GM12878 (cell line): ENCODE results near the gene OTUD6A. TPM values are rescaled to one million over a fixed set of nuclear protein-coding genes. Genes with fewer than 3 reads are reported as not detected.

Source experiments
- ATAC-seq: fragments of 200-7000 bp; cut with Tn5 transposase; 3 replicates; pipeline ENCODE4 v1.9.1; 2020; ENCODE audit warnings: mild to moderate bottlenecking, moderate library complexity
- BruUV-seq: library from RNA; stranded (reverse); fragments of 400-500 nt; replicated peaks from 2 replicates; lab custom pipeline; 2021; lab: Mats Ljungman, UMichigan
- CTCF ChIA-PET: fragments of 300-600 bp; sonication (Branson Sonifier 250); formaldehyde crosslinking; extraction: SDS; loops from one replicate; lab custom pipeline; 2021; ENCODE audit warnings: inconsistent platforms; lab: Yijun Ruan, JAX
- POLR2A ChIA-PET: fragments of 350-600 bp; formaldehyde crosslinking; extraction: SDS; loops from one replicate; lab custom pipeline; 2021; ENCODE audit warnings: inconsistent platforms; lab: Charles Lee
- RAD21 ChIA-PET: fragments of 300-600 bp; sonication (Branson Sonifier 250); formaldehyde crosslinking; loops from one replicate; lab custom pipeline; 2023; ENCODE audit warnings: antibody characterized with exemption; ENCODE audit not compliant: unreplicated experiment; lab: Charles Lee
- SMC1A ChIA-PET: fragments of 300-600 bp; sonication (Branson Sonifier 250); formaldehyde crosslinking; loops from one replicate; lab custom pipeline; 2023; ENCODE audit not compliant: unreplicated experiment, uncharacterized antibody; lab: Charles Lee
- DNase-seq: peaks from one replicate; pipeline ENCODE4 v3.0.0-alpha.2; 2011; ENCODE audit warnings: low read depth, low spot score
- FAIRE-seq: peaks from 3 replicates; lab custom pipeline; 2011; peaks lifted over from hg19 to GRCh38; lab: Jason Lieb, UNC
- H2AFZ ChIP-seq: 2 replicates; pipeline ENCODE4 v1.6.0; 2011; ENCODE audit warnings: low read depth, low read length, control low read depth; ENCODE audit not compliant: control insufficient read depth
- H3K27ac ChIP-seq: 2 replicates; pipeline ENCODE4 v1.5.1; 2011; ENCODE audit warnings: control low read depth; ENCODE audit not compliant: control insufficient read depth, insufficient read depth
- H3K27me3 ChIP-seq, 2 experiments: replicated peaks in 1 of 2; 2 replicates each; pipeline versions ENCODE4 v1.6.0 to v1.6.1; 2011; ENCODE audit warnings: low read length in 1 of 2; ENCODE audit not compliant: control insufficient read depth in 2 of 2, insufficient read depth in 2 of 2
- H3K36me3 ChIP-seq, 2 experiments: 2 replicates each; pipeline ENCODE4 v1.5.1; 2011; ENCODE audit warnings: low read length in 1 of 2; ENCODE audit not compliant: control insufficient read depth in 2 of 2, insufficient read depth in 2 of 2
- H3K4me1 ChIP-seq: 2 replicates; pipeline ENCODE4 v1.6.1; 2011; ENCODE audit warnings: mild to moderate bottlenecking, low read length, moderate library complexity, mixed read lengths; ENCODE audit not compliant: control insufficient read depth, insufficient read depth
- H3K4me2 ChIP-seq: 2 replicates; pipeline ENCODE4 v1.6.0; 2011; ENCODE audit warnings: control low read depth; ENCODE audit not compliant: control insufficient read depth, insufficient read depth
- H3K4me3 ChIP-seq: fragments of 200-600 bp; sonication (generic); 2 replicates; pipeline ENCODE4 v1.5.1; 2016
- H3K79me2 ChIP-seq: 2 replicates; pipeline ENCODE4 v1.6.0; 2011; ENCODE audit warnings: low read length; ENCODE audit not compliant: control insufficient read depth, insufficient read depth
- H3K9ac ChIP-seq: 2 replicates; pipeline ENCODE4 v1.8.0; 2011; ENCODE audit warnings: low read length, control low read depth, mixed read lengths; ENCODE audit not compliant: control insufficient read depth, insufficient read depth
- H3K9me3 ChIP-seq: replicated peaks from 3 replicates; pipeline ENCODE4 v1.5.1; 2011; ENCODE audit warnings: mild to moderate bottlenecking, low read length; ENCODE audit not compliant: control insufficient read depth, insufficient read depth
- H4K20me1 ChIP-seq: 2 replicates; pipeline ENCODE4 v1.6.0; 2011; ENCODE audit not compliant: control insufficient read depth, insufficient read depth
- CEBPB ChIP-seq, 2 experiments: fragments of 150-350 bp in 1 of 2; IDR thresholded peaks; 2 replicates each; pipeline ENCODE4 v1.6.1; 2012 to 2014; ENCODE audit warnings: low read depth in 2 of 2, low read length in 2 of 2, borderline replicate concordance in 1 of 2, inconsistent platforms in 1 of 2
- EGR1 ChIP-seq, 2 experiments: IDR thresholded peaks; 1 replicate in 1 of 2; 2 replicates in 1 of 2; pipeline ENCODE4 v1.6.1; 2011 to 2012; ENCODE audit warnings: low read depth in 2 of 2, low read length in 2 of 2, borderline replicate concordance in 1 of 2, mild to moderate bottlenecking in 1 of 2, moderate library complexity in 1 of 2
- IKZF2 ChIP-seq, 2 experiments: fragments of 450-650 bp; IDR thresholded peaks; 2 replicates each; pipeline ENCODE4 v1.6.1; 2017; ENCODE audit warnings: mild to moderate bottlenecking in 2 of 2, moderate library complexity in 2 of 2
- JUND ChIP-seq: IDR thresholded peaks from 2 replicates; pipeline ENCODE4 v1.6.1; 2012; ENCODE audit warnings: low read depth, mild to moderate bottlenecking, low read length, improper control_type of control experiment, moderate library complexity
- MYB ChIP-seq: fragments of 150-350 bp; IDR thresholded peaks from 2 replicates; pipeline ENCODE4 v1.6.1; 2014; ENCODE audit warnings: mild to moderate bottlenecking, low read depth, low read length, borderline replicate concordance
- NFYA ChIP-seq: IDR thresholded peaks from 2 replicates; pipeline ENCODE4 v1.6.1; 2011; ENCODE audit warnings: low read depth, mild to moderate bottlenecking, low read length, improper control_type of control experiment, borderline replicate concordance
- NRF1 ChIP-seq: conservative IDR thresholded peaks from 2 replicates; pipeline ENCODE4 v1.6.1; 2011; ENCODE audit warnings: mild to moderate bottlenecking, low read depth, low read length, improper control_type of control experiment
- PBX3 ChIP-seq: IDR thresholded peaks from 2 replicates; pipeline ENCODE4 v1.6.1; 2011; ENCODE audit warnings: mild to moderate bottlenecking, low read depth, low read length, moderate library complexity; ENCODE audit not compliant: insufficient replicate concordance
- POLR2A ChIP-seq: IDR thresholded peaks from 2 replicates; pipeline ENCODE4 v1.6.1; 2011; ENCODE audit warnings: low read depth, mild to moderate bottlenecking, low read length
- RCOR1 ChIP-seq: conservative IDR thresholded peaks from 2 replicates; pipeline ENCODE4 v1.6.1; 2012; ENCODE audit warnings: low read depth, low read length, improper control_type of control experiment
- RELB ChIP-seq: fragments of 450-650 bp; IDR thresholded peaks from 2 replicates; pipeline ENCODE4 v1.6.1; 2017; ENCODE audit warnings: low read depth, mild to moderate bottlenecking, moderate library complexity
- SKIL ChIP-seq: fragments of 450-650 bp; IDR thresholded peaks from 2 replicates; pipeline ENCODE4 v1.6.1; 2017; ENCODE audit warnings: mild to moderate bottlenecking, low read depth, inconsistent platforms; ENCODE audit not compliant: poor library complexity, severe bottlenecking
- SMAD5 ChIP-seq: IDR thresholded peaks from 2 replicates; pipeline ENCODE4 v1.6.1; 2016; ENCODE audit warnings: antibody characterized with exemption, low read depth
- SPI1 ChIP-seq: IDR thresholded peaks from 2 replicates; pipeline ENCODE4 v1.6.1; 2011; ENCODE audit warnings: low read depth, mild to moderate bottlenecking, low read length, moderate library complexity, borderline replicate concordance; ENCODE audit not compliant: insufficient read depth
- YY1 ChIP-seq: IDR thresholded peaks from 2 replicates; pipeline ENCODE4 v1.6.1; 2011; ENCODE audit warnings: low read depth, mild to moderate bottlenecking, low read length
- WGBS: methylation state at CpG from one replicate; pipeline ENCODE4 v1.1.6; 2016; ENCODE audit warnings: low lambda C conversion rate; ENCODE audit not compliant: insufficient replicate concordance, insufficient coverage; ENCODE audit errors: missing lambda C conversion rate; 5-methylcytosine and 5-hydroxymethylcytosine counted together
- in situ Hi-C: fragments of 300-500 bp; cut with MboI; formaldehyde crosslinking; loops from 9 replicates; pipeline ENCODE4 v1.14.3; 2018; ENCODE audit warnings: mixed read lengths
- intact Hi-C: fragments of 100-400 bp; cut with micrococcal nuclease; formaldehyde crosslinking; loops from one replicate; pipeline ENCODE4 v1.14.2; 2022; ENCODE audit not compliant: unreplicated experiment
- polyA plus RNA-seq, 11 experiments: library from polyadenylated mRNA; depleted of rRNA in 4 of 11; unstranded in 6 of 11; stranded (reverse) in 5 of 11; fragments of >200 nt; fragmentation: Nextera tagmentation in 4 of 11; fragmentation: Illumina TruSeq in 1 of 11; extraction: Ambion mirVana in 4 of 11; extraction: Trizol in 1 of 11; gene quantifications; 1 replicate in 1 of 11; 2 replicates in 10 of 11; pipeline versions ENCODE4 v1.2.1 to v1.2.3, GENCODE V29; 2011 to 2016; ENCODE audit warnings: inconsistent platforms in 2 of 11, missing spikeins in 2 of 11, low read depth in 1 of 11
- total RNA-seq, 4 experiments: library from RNA; depleted of rRNA in 3 of 4; stranded (reverse); fragments of >200 nt in 3 of 4; fragmentation: Illumina TruSeq in 1 of 4; extraction: Trizol in 1 of 4; gene quantifications; 2 replicates each; pipeline versions ENCODE4 v1.2.1 to v1.2.3, GENCODE V29; 2013 to 2021

Gene OTUD6A
- total and polyA plus RNA-seq, 10 of the 15 experiments (the other 5 are each of a cell fraction or from before 2014, with no cell fraction given) = not detected

- Histone ChIP-seq H3K27me3 (no peaks in the 10 kb centered on the region; a peak in 1 of 4 replicates), H3K36me3 (no peaks in the 10 kb centered on the region), H3K9ac (no peak within 1 kb of the TSS), H3K4me2 (no peak within 1 kb of the TSS), H4K20me1 (no peaks in the 10 kb centered on the region), H3K4me3 (no peak within 1 kb of the TSS), H2AFZ (no peak within 1 kb of the TSS), H3K4me1 (no peaks in the 10 kb centered on the region), H3K79me2 (no peaks in the 10 kb centered on the region), H3K27ac (no peak within 1 kb of the TSS), H3K9me3 (no peaks in the 10 kb centered on the region)
- FAIRE-seq = no peak
- ChIA-PET CTCF (no interaction called here), POLR2A (no interaction called here), RAD21 (no interaction called here), SMC1A (no interaction called here)
- intact Hi-C loops = no loop called here
- no TSS peak for BruUV-seq
- WGBS = 18% methylated on average over 4 of the region's 4 CpGs
- no peak for ATAC-seq
- no peak for DNase-seq
- in situ Hi-C loops = loop anchor here (25.0 kb wide), 2 partner anchors 87 to 387 kb away; partner anchors contain the start of genes DLG3 and IGBP1
- TF ChIP-seq CEBPB (IDR thresholded peaks at IDR 0.05; ENCODE audit: borderline replicate concordance in 1 of 2, low read depth in 2 of 2, low read length in 2 of 2) = no peak
- no peak for TF ChIP-seq RELB
- TF ChIP-seq PBX3 = no peak
- TF ChIP-seq NRF1 = no peak
- TF ChIP-seq MYB = no peak
- TF ChIP-seq POLR2A = no peak
- no peak for TF ChIP-seq IKZF2 (IDR thresholded peaks at IDR 0.05)
- no peak for TF ChIP-seq SKIL
- no peak for TF ChIP-seq YY1
- no peak for TF ChIP-seq EGR1 (IDR thresholded peaks at IDR 0.05; ENCODE audit: borderline replicate concordance in 1 of 2, low read depth in 2 of 2, low read length in 2 of 2)
- TF ChIP-seq RCOR1 = no peak
- no peak for TF ChIP-seq SMAD5
- no peak for TF ChIP-seq NFYA
- no peak for TF ChIP-seq JUND
- no peak for TF ChIP-seq SPI1
These were observed 12.3 kb upstream of the OTUD6A start, which contains the start of gene AWAT2 for GRCh38 chrX:70049925-70050324. Gene AWAT2 (minus strand): TSS chrX:70049938. CDS start chrX:70049932, 6 bp downstream.
